H1 (cell line): Measurements from ENCODE around the gene KLF12. TPM values are rescaled to one million over a fixed set of nuclear protein-coding genes. Genes with fewer than 3 reads are reported as not detected.

Source experiments
- CTCF ChIA-PET: fragments of 300-600 bp; sonication (Branson Sonifier 250); formaldehyde crosslinking; loops from one replicate; lab custom pipeline; 2021; ENCODE audit not compliant: partially characterized antibody; lab: Charles Lee
- POLR2A ChIA-PET: fragments of 300-600 bp; sonication (Branson Sonifier 250); formaldehyde crosslinking; loops from one replicate; lab custom pipeline; 2021; ENCODE audit warnings: inconsistent platforms; ENCODE audit not compliant: partially characterized antibody; lab: Charles Lee
- DNase-seq, 2 experiments: peaks; one replicate each; pipeline versions ENCODE4 v3.0.0 to v3.0.0-alpha.2; 2010 to 2022; ENCODE audit warnings: low spot score in 2 of 2, low read depth in 1 of 2, mixed read lengths in 1 of 2
- FAIRE-seq: peaks from 2 replicates; lab custom pipeline; 2011; peaks lifted over from hg19 to GRCh38; lab: Jason Lieb, UNC
- H2AFZ ChIP-seq: 2 replicates; pipeline ENCODE4 v1.8.1; 2012; ENCODE audit warnings: low read length, inconsistent platforms
- H2AK5ac ChIP-seq: 2 replicates; pipeline ENCODE4 v1.6.1; 2013; ENCODE audit warnings: low read depth, low read length
- H2BK120ac ChIP-seq: replicated peaks from 2 replicates; pipeline ENCODE3; 2013; ENCODE audit warnings: low read depth, low read length, inconsistent platforms
- H2BK12ac ChIP-seq: 2 replicates; pipeline ENCODE4 v1.6.1; 2013; ENCODE audit warnings: low read depth, low read length
- H2BK15ac ChIP-seq: 2 replicates; pipeline ENCODE4 v1.6.1; 2013; ENCODE audit warnings: low read length
- H2BK20ac ChIP-seq: 2 replicates; pipeline ENCODE4 v1.6.1; 2013; ENCODE audit warnings: low read length
- H2BK5ac ChIP-seq: 2 replicates; pipeline ENCODE4 v1.6.1; 2013; ENCODE audit warnings: low read depth, low read length
- H3K14ac ChIP-seq: 2 replicates; pipeline ENCODE4 v1.6.1; 2013; ENCODE audit warnings: inconsistent platforms; ENCODE audit not compliant: insufficient read length
- H3K18ac ChIP-seq: 2 replicates; pipeline ENCODE4 v1.6.1; 2013; ENCODE audit warnings: low read length; ENCODE audit errors: extremely low read depth
- H3K23ac ChIP-seq: 2 replicates; pipeline ENCODE4 v1.6.1; 2013; ENCODE audit warnings: inconsistent platforms; ENCODE audit not compliant: insufficient read length
- H3K23me2 ChIP-seq: 2 replicates; pipeline ENCODE4 v1.6.1; 2013; ENCODE audit warnings: low read depth, low read length
- H3K27ac ChIP-seq: 2 replicates; pipeline ENCODE4 v1.6.1; 2011; ENCODE audit warnings: low read depth, low read length, inconsistent platforms
- H3K27me3 ChIP-seq, 4 experiments: replicated peaks in 1 of 4; 1 replicate in 1 of 4; 2 replicates in 3 of 4; pipeline versions ENCODE4 v1.6.1 to v1.8.1; 2011 to 2013; ENCODE audit warnings: low read length in 3 of 4, mild to moderate bottlenecking in 3 of 4, inconsistent platforms in 2 of 4, mixed read lengths in 2 of 4, moderate library complexity in 1 of 4; ENCODE audit not compliant: control insufficient read depth in 3 of 4, insufficient read depth in 3 of 4; ENCODE audit errors: extremely low read depth in 1 of 4
- H3K36me3 ChIP-seq, 4 experiments: 2 replicates each; pipeline versions ENCODE4 v1.6.1 to v1.8.1; 2011 to 2013; ENCODE audit warnings: mild to moderate bottlenecking in 4 of 4, low read length in 3 of 4, moderate library complexity in 2 of 4, control low read depth in 1 of 4, inconsistent platforms in 1 of 4; ENCODE audit not compliant: insufficient read depth in 4 of 4, control insufficient read depth in 2 of 4
- H3K4ac ChIP-seq: replicated peaks from 2 replicates; pipeline ENCODE3; 2013; ENCODE audit warnings: low read length, low read depth, mixed read lengths, inconsistent platforms; ENCODE audit not compliant: insufficient read length
- H3K4me1 ChIP-seq, 4 experiments: replicated peaks in 1 of 4; 1 replicate in 1 of 4; 2 replicates in 3 of 4; pipeline versions ENCODE4 v1.6.1 to v1.8.1; 2011 to 2013; ENCODE audit warnings: low read length in 3 of 4, inconsistent platforms in 2 of 4, mixed read lengths in 1 of 4; ENCODE audit not compliant: insufficient read depth in 4 of 4, control insufficient read depth in 3 of 4
- H3K4me2 ChIP-seq, 2 experiments: 2 replicates each; pipeline versions ENCODE4 v1.6.1 to v1.8.1; 2011 to 2013; ENCODE audit warnings: low read depth in 2 of 2, low read length in 2 of 2, control low read depth in 1 of 2, inconsistent platforms in 1 of 2, mild to moderate bottlenecking in 1 of 2; ENCODE audit not compliant: insufficient read depth in 1 of 2
- H3K4me3 ChIP-seq, 4 experiments: fragments of 200-600, 300-600 bp in 1 of 4; sonication (generic), shearing (Covaris generic), sonication (Bioruptor Twin) in 1 of 4; 2 replicates each; pipeline versions ENCODE4 v1.5.1 to v1.8.1; 2011 to 2016; ENCODE audit warnings: low read length in 4 of 4, low read depth in 3 of 4, control low read depth in 2 of 4, inconsistent platforms in 2 of 4, mild to moderate bottlenecking in 2 of 4, mixed read lengths in 1 of 4, moderate library complexity in 1 of 4; ENCODE audit not compliant: insufficient read depth in 2 of 4; ENCODE audit errors: extremely low read depth in 1 of 4
- H3K56ac ChIP-seq: replicated peaks from 2 replicates; pipeline ENCODE3; 2013; ENCODE audit warnings: low read depth, mild to moderate bottlenecking, mixed read lengths, low read length, inconsistent platforms; ENCODE audit not compliant: insufficient read length
- H3K79me1 ChIP-seq: 2 replicates; pipeline ENCODE4 v1.6.1; 2013; ENCODE audit warnings: low read depth, low read length, control low read depth
- H3K79me2 ChIP-seq, 2 experiments: 2 replicates each; pipeline versions ENCODE4 v1.6.1 to v1.8.1; 2012 to 2013; ENCODE audit warnings: low read length in 2 of 2, mild to moderate bottlenecking in 2 of 2, inconsistent platforms in 1 of 2; ENCODE audit not compliant: insufficient read depth in 2 of 2, control insufficient read depth in 1 of 2
- H3K9ac ChIP-seq, 4 experiments: replicated peaks in 1 of 4; 1 replicate in 1 of 4; 2 replicates in 3 of 4; pipeline versions ENCODE4 v1.6.1 to v1.8.1; 2011 to 2013; ENCODE audit warnings: low read depth in 3 of 4, low read length in 3 of 4, control low read depth in 2 of 4, mild to moderate bottlenecking in 2 of 4, moderate library complexity in 2 of 4, inconsistent platforms in 1 of 4; ENCODE audit errors: extremely low read depth in 1 of 4
- H3K9me3 ChIP-seq, 2 experiments: 2 replicates each; pipeline versions ENCODE4 v1.6.1 to v1.8.1; 2012 to 2013; ENCODE audit warnings: mild to moderate bottlenecking in 2 of 2, moderate library complexity in 2 of 2, control low read depth in 1 of 2, inconsistent platforms in 1 of 2, low read depth in 1 of 2, low read length in 1 of 2, mixed read lengths in 1 of 2; ENCODE audit not compliant: insufficient read depth in 2 of 2
- H4K20me1 ChIP-seq, 2 experiments: replicated peaks in 1 of 2; 2 replicates each; pipeline versions ENCODE3 to v1.8.1; 2011 to 2013; ENCODE audit warnings: inconsistent platforms in 2 of 2, low read length in 2 of 2, mild to moderate bottlenecking in 1 of 2; ENCODE audit not compliant: insufficient read depth in 2 of 2, control insufficient read depth in 1 of 2
- H4K5ac ChIP-seq: 2 replicates; pipeline ENCODE4 v1.6.1; 2013; ENCODE audit warnings: low read length, low read depth, mixed read lengths, inconsistent platforms; ENCODE audit not compliant: insufficient read length
- H4K8ac ChIP-seq: 2 replicates; pipeline ENCODE4 v1.8.0; 2013; ENCODE audit warnings: mild to moderate bottlenecking, moderate library complexity, low read length, inconsistent platforms; ENCODE audit not compliant: insufficient read depth; ENCODE audit errors: extremely low read depth
- H4K91ac ChIP-seq: replicated peaks from 2 replicates; pipeline ENCODE3; 2013; ENCODE audit warnings: low read length, mixed read lengths, inconsistent platforms; ENCODE audit not compliant: insufficient read length
- HDAC6 ChIP-seq: IDR thresholded peaks from one replicate; pipeline ENCODE4 v1.7.1; 2012; ENCODE audit warnings: low read depth, mild to moderate bottlenecking, inconsistent platforms, low read length, moderate library complexity
- RXRA ChIP-seq: IDR thresholded peaks from 2 replicates; pipeline ENCODE4 v1.6.1; 2011; ENCODE audit warnings: low read depth, mild to moderate bottlenecking, low read length, moderate library complexity; ENCODE audit not compliant: insufficient read depth
- WGBS, 2 experiments: shearing (Covaris generic) in 1 of 2; methylation state at CpG; one replicate each; pipeline versions ENCODE4 v1.1.6 to v1.1.7; 2013 to 2015; ENCODE audit warnings: low lambda C conversion rate in 2 of 2, mixed read lengths in 2 of 2, inconsistent platforms in 1 of 2, low coverage in 1 of 2, missing lambda C conversion rate in 1 of 2; ENCODE audit not compliant: insufficient replicate concordance in 2 of 2, insufficient coverage in 1 of 2, insufficient read length in 1 of 2; ENCODE audit errors: extremely low coverage in 1 of 2, missing lambda C conversion rate in 1 of 2; 5-methylcytosine and 5-hydroxymethylcytosine counted together
- polyA plus RNA-seq, 7 experiments: library from polyadenylated mRNA; depleted of rRNA in 3 of 7; stranded (reverse) in 5 of 7; unstranded in 2 of 7; fragments of >200 nt in 5 of 7; fragments of 200-250 nt in 2 of 7; gene quantifications; 1 replicate in 5 of 7; 2 replicates in 1 of 7; 4 replicates in 1 of 7; pipeline versions ENCODE4 v1.2.1 to v1.2.3, GENCODE V29; 2011 to 2013; ENCODE audit warnings: missing spikeins in 2 of 7, mixed read lengths in 2 of 7
- total RNA-seq: library from RNA; stranded (reverse); fragmentation: NEBNext Ultra II Directional; extraction: Animal tissue kit (Norgen Biotek cat#: 25700); gene quantifications from 2 replicates; pipeline ENCODE4 v1.2.1, GENCODE V29; 2021

The KLF12 gene
- total and polyA plus RNA-seq, 2 of the 8 experiments (the other 6 are each of a cell fraction or from before 2014, with no cell fraction given): 6.6 to 12.1 TPM

DNA sequence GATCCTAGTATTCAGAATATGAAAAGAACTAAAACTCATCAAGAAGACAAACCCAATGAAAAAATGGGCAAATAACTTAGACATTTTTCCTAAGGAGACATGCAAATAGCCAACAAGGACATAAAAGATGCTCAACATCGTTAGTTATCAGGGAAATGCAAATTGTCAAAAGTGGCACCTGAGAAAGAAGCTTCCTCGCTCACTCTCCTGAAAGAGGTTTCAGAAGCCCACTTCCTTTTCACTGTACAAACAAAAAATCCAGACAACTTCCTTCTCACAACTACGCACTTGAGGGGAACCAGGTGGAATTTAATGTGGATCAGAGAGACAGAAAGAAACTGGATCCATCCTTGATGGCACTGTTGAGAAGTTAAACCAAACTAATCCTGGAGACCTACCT lies 41.5 kb downstream of the KLF12 start:
- CTCF ChIA-PET: interaction anchor here (1.9 kb wide), 1 partner anchor 17 kb away, joined by 7 read pairs; no protein-coding TSS in a partner anchor
- Histone ChIP-seq H4K20me1 (no peaks in the 10 kb centered on the region), H3K79me2 (peaks cover 0 to 11% of the 10 kb centered on the region in 2 experiments; a peak in 2 of 4 replicates)

More for the DNA sequence above, 41.5 kb downstream of the KLF12 start:
- no peak overlapping the region for H3K4ac ChIP-seq
- no peak for TF ChIP-seq HDAC6
- TF ChIP-seq RXRA: no peak
- no peak overlapping the region for H3K18ac ChIP-seq
- no peak overlapping the region for H2BK12ac ChIP-seq
- H4K91ac ChIP-seq: no peak overlapping the region
- no peak overlapping the region for H4K5ac ChIP-seq
- no peak overlapping the region for H2BK120ac ChIP-seq
- no peak overlapping the region for H3K23ac ChIP-seq
- no peaks in the 10 kb centered on the region for H3K4me1 ChIP-seq
- H2AFZ ChIP-seq: no peak overlapping the region
- H3K36me3 ChIP-seq: no peaks in the 10 kb centered on the region
- DNase-seq: no peak
- no peaks in the 10 kb centered on the region for H3K79me1 ChIP-seq
- no peak overlapping the region for H2BK20ac ChIP-seq
- no peaks in the 10 kb centered on the region for H3K27me3 ChIP-seq
- 93% methylated on average over 3 of the region's 3 CpGs; no CpG with 5 or more reads in 1 of the 2 experiments for WGBS, 2 experiments
- H3K4me2 ChIP-seq: no peak overlapping the region
- no peaks in the 10 kb centered on the region for H3K9me3 ChIP-seq
- H3K56ac ChIP-seq: no peak overlapping the region
- FAIRE-seq: no peak
- no peaks in the 10 kb centered on the region for H3K23me2 ChIP-seq
- H3K14ac ChIP-seq: no peak overlapping the region
- no peak overlapping the region for H4K8ac ChIP-seq
- no peak overlapping the region for H2AK5ac ChIP-seq
- H3K9ac ChIP-seq: no peak overlapping the region
- POLR2A ChIA-PET: no interaction called here
- H3K27ac ChIP-seq: no peak overlapping the region
- H3K4me3 ChIP-seq: no peak overlapping the region
- no peak overlapping the region for H2BK5ac ChIP-seq
- no peak overlapping the region for H2BK15ac ChIP-seq
